B cell (primary cell): ENCODE data around the gene CHST11. TPM values are rescaled to one million over a fixed set of nuclear protein-coding genes. Genes with fewer than 3 reads are reported as not detected.

ENCODE experiments used
- ATAC-seq: fragments of 200-7000 bp; cut with Tn5 transposase; one replicate; pipeline ENCODE4 v1.10.0; 2021; ENCODE audit warnings: low read depth, mild to moderate bottlenecking, moderate number of reproducible peaks, moderate library complexity
- CTCF ChIA-PET: fragments of 350-600 bp; sonication (Branson Sonifier 250); formaldehyde crosslinking; loops from one replicate; lab custom pipeline; 2021; ENCODE audit warnings: antibody characterized with exemption, inconsistent platforms; lab: Charles Lee
- POLR2A ChIA-PET: fragments of 350-600 bp; sonication (Branson Sonifier 250); formaldehyde crosslinking; loops from one replicate; lab custom pipeline; 2021; ENCODE audit warnings: antibody characterized with exemption; lab: Charles Lee
- DNase-seq: peaks from one replicate; pipeline ENCODE4 v3.0.0; 2013
- H2AFZ ChIP-seq: 2 replicates; pipeline ENCODE4 v1.6.1; 2012; ENCODE audit warnings: mild to moderate bottlenecking, low read depth, low read length; ENCODE audit not compliant: insufficient read depth, poor library complexity, severe bottlenecking
- H3K27ac ChIP-seq, 2 donors: 1 replicate in 1 of 2; 2 replicates in 1 of 2; pipeline ENCODE4 v1.5.1; 2012 to 2013; ENCODE audit warnings: low read length in 2 of 2, mild to moderate bottlenecking in 2 of 2, moderate library complexity in 1 of 2
- H3K27me3 ChIP-seq, 4 experiments: fragments of 200-600 bp in 1 of 4; sonication (generic) in 1 of 4; replicated peaks in 1 of 4; 1 replicate in 2 of 4; 2 replicates in 2 of 4; pipeline versions ENCODE4 v1.6.1 to v1.7.0; 2013 to 2016; ENCODE audit warnings: low read length in 3 of 4, mild to moderate bottlenecking in 2 of 4, mixed read lengths in 1 of 4, moderate library complexity in 1 of 4; ENCODE audit not compliant: insufficient read depth in 4 of 4, control insufficient read depth in 3 of 4; ENCODE audit errors: control extremely low read depth in 1 of 4
- H3K36me3 ChIP-seq, 2 experiments: replicated peaks in 1 of 2; 1 replicate in 1 of 2; 2 replicates in 1 of 2; pipeline versions ENCODE4 v1.6.1 to v1.7.1; 2013; ENCODE audit warnings: low read length in 1 of 2; ENCODE audit not compliant: insufficient read depth in 2 of 2, control insufficient read depth in 1 of 2; ENCODE audit errors: control extremely low read depth in 1 of 2, extremely low read depth in 1 of 2
- H3K4me1 ChIP-seq, 2 donors: fragments of 200-600 bp in 1 of 2; sonication (generic) in 1 of 2; 1 replicate in 1 of 2; 2 replicates in 1 of 2; pipeline versions ENCODE4 v1.5.1 to v1.6.1; 2013 to 2017; ENCODE audit warnings: low read length in 2 of 2; ENCODE audit not compliant: control insufficient read depth in 2 of 2, insufficient read depth in 2 of 2
- H3K4me2 ChIP-seq: replicated peaks from 2 replicates; pipeline ENCODE3; 2012; ENCODE audit warnings: mild to moderate bottlenecking, low read depth, low read length; ENCODE audit not compliant: poor library complexity, severe bottlenecking
- H3K4me3 ChIP-seq, 5 experiments: fragments of 200-600 bp in 1 of 5; sonication (generic) in 1 of 5; 1 replicate in 3 of 5; 2 replicates in 2 of 5; pipeline versions ENCODE4 v1.5.1 to v1.7.0; 2011 to 2016; ENCODE audit warnings: low read length in 4 of 5, mild to moderate bottlenecking in 4 of 5, low read depth in 2 of 5, control low read depth in 1 of 5, moderate library complexity in 1 of 5; ENCODE audit not compliant: insufficient read depth in 1 of 5; ENCODE audit errors: control extremely low read depth in 1 of 5, extremely low read depth in 1 of 5
- H3K79me2 ChIP-seq: fragments of 200-600 bp; sonication (generic); one replicate; pipeline ENCODE4 v1.6.0; 2016; ENCODE audit warnings: low read length; ENCODE audit not compliant: control insufficient read depth, insufficient read depth
- H3K9ac ChIP-seq: fragments of 200-600 bp; sonication (generic); 2 replicates; pipeline ENCODE4 v1.6.1; 2017; ENCODE audit warnings: mild to moderate bottlenecking, low read length, moderate library complexity
- H3K9me3 ChIP-seq, 3 donors: one replicate each; pipeline versions ENCODE4 v1.6.1 to v1.7.1; 2013; ENCODE audit warnings: low read length in 2 of 3; ENCODE audit not compliant: control insufficient read depth in 2 of 3, insufficient read depth in 1 of 3; ENCODE audit errors: control extremely low read depth in 1 of 3
- H4K20me1 ChIP-seq: 2 replicates; pipeline ENCODE4 v1.6.0; 2012; ENCODE audit warnings: mild to moderate bottlenecking, low read length; ENCODE audit not compliant: insufficient read depth, control insufficient read depth, poor library complexity, severe bottlenecking
- H3K27ac Mint-ChIP-seq: one replicate; pipeline ENCODE4 v1.8.0; 2021; ENCODE audit warnings: mixed read lengths
- H3K27me3 Mint-ChIP-seq: one replicate; pipeline ENCODE4 v1.8.0; 2021; ENCODE audit warnings: mixed read lengths
- H3K4me1 Mint-ChIP-seq: one replicate; pipeline ENCODE4 v1.8.0; 2021; ENCODE audit warnings: mixed read lengths
- H3K4me3 Mint-ChIP-seq: one replicate; pipeline ENCODE4 v1.8.0; 2021; ENCODE audit warnings: mixed read lengths
- H3K9me3 Mint-ChIP-seq: one replicate; pipeline ENCODE4 v1.8.0; 2022; ENCODE audit warnings: mixed read lengths; ENCODE audit not compliant: insufficient read depth
- EZH2 ChIP-seq: IDR thresholded peaks from 2 replicates; pipeline ENCODE4 v1.6.1; 2012; ENCODE audit warnings: borderline replicate concordance, low read depth, mild to moderate bottlenecking, moderate library complexity, low read length; ENCODE audit not compliant: insufficient read depth, poor library complexity, severe bottlenecking
- WGBS: methylation state at CpG from one replicate; pipeline ENCODE4 v1.1.5; 2013; ENCODE audit warnings: missing lambda C conversion rate; ENCODE audit not compliant: insufficient coverage; 5-methylcytosine and 5-hydroxymethylcytosine counted together
- intact Hi-C: fragments of 100-400 bp; cut with micrococcal nuclease; formaldehyde crosslinking; loops from one replicate; pipeline ENCODE4 v1.10.0; 2022
- polyA plus RNA-seq: library from polyadenylated mRNA; depleted of rRNA; stranded (reverse); fragments of >200 nt; gene quantifications from 2 replicates; pipeline ENCODE4 v1.2.3, GENCODE V29; 2012
- total RNA-seq, 2 donors: library from RNA; stranded (reverse); fragments of 120-200 nt in 1 of 2; gene quantifications; 1 replicate in 1 of 2; 2 replicates in 1 of 2; pipeline versions ENCODE4 v1.2.3 to v1.2.4, GENCODE V29; 2013 to 2022
- TF ChIP-seq, protein P1 (sequence below): fragments of 200-600 bp; IDR thresholded peaks from one replicate; pipeline ENCODE4 v1.8.0; 2022; ENCODE audit warnings: antibody characterized with exemption, mild to moderate bottlenecking

The CHST11 gene
- total and polyA plus RNA-seq, 2 donors (not counting 1 experiment from before 2014, with no cell fraction given): 46.3 to 152 TPM

DNA sequence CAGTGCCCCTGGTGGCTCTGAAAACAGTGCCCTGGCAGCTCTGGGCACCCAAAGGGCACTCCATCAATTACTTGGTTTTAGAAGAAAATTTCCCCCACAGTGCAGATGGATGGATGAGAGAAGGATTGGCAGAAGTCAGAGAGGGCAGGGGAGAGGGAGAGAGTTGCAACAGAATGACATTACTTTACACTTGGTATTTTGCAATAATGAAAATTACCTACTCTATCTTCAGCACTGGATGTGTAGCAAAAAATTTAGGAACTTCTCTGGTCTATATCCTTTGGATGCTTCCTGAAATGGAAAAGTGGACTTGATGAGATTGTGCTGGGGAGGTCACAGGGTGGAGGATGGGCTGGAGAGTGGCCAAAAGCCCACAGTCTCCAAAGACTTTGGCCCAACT is 193.2 kb downstream of the CHST11 start:
- POLR2A ChIA-PET: interaction anchor here (0.6 kb wide), 1 partner anchor 346 kb away, joined by 5 read pairs; no protein-coding TSS in a partner anchor
- peak overlapping the region; percentile 33 for H3K27ac Mint-ChIP-seq

DNA sequence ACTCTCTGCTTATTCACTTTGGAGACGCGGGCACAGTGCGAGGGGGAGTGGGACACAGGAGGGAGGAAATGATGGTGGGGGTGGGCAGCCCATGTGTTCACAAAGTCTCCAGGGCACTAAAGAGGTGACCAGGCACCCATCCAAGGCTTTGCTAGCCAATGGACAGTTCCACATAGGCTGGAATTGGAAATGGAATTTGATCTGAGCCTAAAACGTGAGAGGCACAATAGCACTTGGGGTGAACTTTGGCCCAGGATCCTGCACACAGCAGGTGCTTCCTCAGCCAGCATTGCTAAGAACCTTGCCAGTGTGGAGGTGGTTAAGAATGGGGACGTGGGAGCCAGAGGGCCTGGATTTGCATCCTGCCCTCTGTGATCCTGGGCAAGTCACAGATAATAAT is 193.8 kb downstream of the CHST11 start:
- no peak for DNase-seq
- TF ChIP-seq, protein P1, sequence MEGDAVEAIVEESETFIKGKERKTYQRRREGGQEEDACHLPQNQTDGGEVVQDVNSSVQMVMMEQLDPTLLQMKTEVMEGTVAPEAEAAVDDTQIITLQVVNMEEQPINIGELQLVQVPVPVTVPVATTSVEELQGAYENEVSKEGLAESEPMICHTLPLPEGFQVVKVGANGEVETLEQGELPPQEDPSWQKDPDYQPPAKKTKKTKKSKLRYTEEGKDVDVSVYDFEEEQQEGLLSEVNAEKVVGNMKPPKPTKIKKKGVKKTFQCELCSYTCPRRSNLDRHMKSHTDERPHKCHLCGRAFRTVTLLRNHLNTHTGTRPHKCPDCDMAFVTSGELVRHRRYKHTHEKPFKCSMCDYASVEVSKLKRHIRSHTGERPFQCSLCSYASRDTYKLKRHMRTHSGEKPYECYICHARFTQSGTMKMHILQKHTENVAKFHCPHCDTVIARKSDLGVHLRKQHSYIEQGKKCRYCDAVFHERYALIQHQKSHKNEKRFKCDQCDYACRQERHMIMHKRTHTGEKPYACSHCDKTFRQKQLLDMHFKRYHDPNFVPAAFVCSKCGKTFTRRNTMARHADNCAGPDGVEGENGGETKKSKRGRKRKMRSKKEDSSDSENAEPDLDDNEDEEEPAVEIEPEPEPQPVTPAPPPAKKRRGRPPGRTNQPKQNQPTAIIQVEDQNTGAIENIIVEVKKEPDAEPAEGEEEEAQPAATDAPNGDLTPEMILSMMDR: no peak
- no peak for TF ChIP-seq EZH2
- no peaks in the 10 kb centered on the region for H3K27me3 ChIP-seq
- no peak overlapping the region for H3K4me3 ChIP-seq
- CTCF ChIA-PET: no interaction called here
- Mint-ChIP-seq H3K27ac (peak overlapping the region; percentile 8), H3K4me3 (no peak overlapping the region), H3K4me1 (peaks cover 53% of the 10 kb centered on the region), H3K9me3 (no peaks in the 10 kb centered on the region), H3K27me3 (no peaks in the 10 kb centered on the region)
- peaks cover 0 to 7% of the 10 kb centered on the region in 2 experiments for H3K36me3 ChIP-seq
- 92% methylated on average over 4 of the region's 5 CpGs for WGBS
- H4K20me1 ChIP-seq: peaks cover 39% of the 10 kb centered on the region
- H3K4me2 ChIP-seq: no peak overlapping the region
- H3K9me3 ChIP-seq: no peaks in the 10 kb centered on the region
- intact Hi-C loops: no loop called here
- no peak overlapping the region for H3K27ac ChIP-seq
- H2AFZ ChIP-seq: no peak overlapping the region
- H3K4me1 ChIP-seq: peaks cover 0 to 2% of the 10 kb centered on the region in 2 donors
- ATAC-seq: no peak
- H3K79me2 ChIP-seq: peaks cover 96% of the 10 kb centered on the region
- no peak overlapping the region for H3K9ac ChIP-seq
- POLR2A ChIA-PET: interaction anchor here (0.6 kb wide), 1 partner anchor 345 kb away, joined by 5 read pairs; no protein-coding TSS in a partner anchor

More for the DNA sequence above, 193.2 kb downstream of the CHST11 start:
- Histone ChIP-seq H3K79me2 (peaks cover 97% of the 10 kb centered on the region), H3K36me3 (peaks cover 0 to 7% of the 10 kb centered on the region in 2 experiments), H3K9me3 (no peaks in the 10 kb centered on the region), H3K9ac (no peak overlapping the region), H3K4me1 (peaks cover under 1 to 7% of the 10 kb centered on the region in 2 donors), H3K4me2 (no peak overlapping the region), H2AFZ (no peak overlapping the region), H3K27ac (no peak overlapping the region), H4K20me1 (peaks cover 37% of the 10 kb centered on the region), H3K27me3 (no peaks in the 10 kb centered on the region), H3K4me3 (no peak overlapping the region)
- intact Hi-C loops: loop anchor here (10.0 kb wide), 1 partner anchor 305 kb away; the partner anchor contains the start of gene SLC41A2
- DNase-seq (no peak), ATAC-seq (no peak)
- Mint-ChIP-seq H3K4me1 (peaks cover 52% of the 10 kb centered on the region), H3K9me3 (no peaks in the 10 kb centered on the region), H3K4me3 (no peak overlapping the region), H3K27me3 (no peaks in the 10 kb centered on the region)
- TF ChIP-seq, protein P1: no peak
- no peak for TF ChIP-seq EZH2
- CTCF ChIA-PET: interaction anchor here (0.6 to 1.1 kb wide), 3 partner anchors 12 to 414 kb away, joined by 3 to 5 read pairs (median 3); partner anchors contain the start of gene CHST11
